Natural killer cell (primary cell): ENCODE measurements around the gene OR9A2. TPM values are rescaled to one million over a fixed set of nuclear protein-coding genes. Genes with fewer than 3 reads are reported as not detected.

Experiments
- ATAC-seq, 3 donors: fragments of 150-1000 bp in 2 of 3; fragments of 200-7000 bp in 1 of 3; cut with Tn5 transposase; 1 replicate in 1 of 3; 2 replicates in 2 of 3; pipeline ENCODE4 v1.10.0; 2021; ENCODE audit warnings: mild to moderate bottlenecking in 2 of 3, moderate library complexity in 2 of 3
- DNase-seq, 2 donors: peaks; one replicate each; pipeline versions ENCODE4 v3.0.0 to v3.0.0-alpha.2; 2013 to 2021; ENCODE audit warnings: mixed read lengths in 1 of 2
- H3K27ac ChIP-seq: one replicate; pipeline ENCODE4 v1.5.1; 2013; ENCODE audit warnings: mild to moderate bottlenecking, low read length
- H3K27me3 ChIP-seq: one replicate; pipeline ENCODE4 v1.6.1; 2013; ENCODE audit warnings: low read length; ENCODE audit not compliant: control insufficient read depth, insufficient read depth
- H3K36me3 ChIP-seq: one replicate; pipeline ENCODE4 v1.6.1; 2013; ENCODE audit warnings: low read length; ENCODE audit not compliant: control insufficient read depth, insufficient read depth
- H3K4me1 ChIP-seq: one replicate; pipeline ENCODE4 v1.6.1; 2013; ENCODE audit warnings: low read length; ENCODE audit not compliant: control insufficient read depth, insufficient read depth
- H3K4me3 ChIP-seq: one replicate; pipeline ENCODE4 v1.5.1; 2013; ENCODE audit warnings: low read length
- H3K9me3 ChIP-seq: one replicate; pipeline ENCODE4 v1.6.1; 2013; ENCODE audit warnings: low read length; ENCODE audit not compliant: control insufficient read depth, insufficient read depth
- H3K27ac Mint-ChIP-seq, 2 donors: one replicate each; pipeline ENCODE4 v1.8.0; 2022; ENCODE audit warnings: mild to moderate bottlenecking in 2 of 2, mixed read lengths in 2 of 2, moderate library complexity in 1 of 2
- H3K27me3 Mint-ChIP-seq, 2 donors: one replicate each; pipeline ENCODE4 v1.8.0; 2022; ENCODE audit warnings: low read depth in 2 of 2, mixed read lengths in 2 of 2
- H3K36me3 Mint-ChIP-seq: one replicate; pipeline ENCODE4 v1.8.0; 2022; ENCODE audit warnings: mixed read lengths
- H3K4me1 Mint-ChIP-seq, 2 donors: one replicate each; pipeline ENCODE4 v1.8.0; 2022; ENCODE audit warnings: mixed read lengths in 2 of 2
- H3K4me3 Mint-ChIP-seq: one replicate; pipeline ENCODE4 v1.8.0; 2022; ENCODE audit warnings: mild to moderate bottlenecking, moderate library complexity, mixed read lengths
- H3K9me3 Mint-ChIP-seq, 2 donors: one replicate each; pipeline ENCODE4 v1.8.0; 2022; ENCODE audit warnings: mixed read lengths in 2 of 2
- CTCF ChIP-seq: fragments of 200-600 bp; IDR thresholded peaks from one replicate; pipeline ENCODE4 v1.8.0; 2022; ENCODE audit warnings: antibody characterized with exemption
- WGBS: methylation state at CpG from one replicate; pipeline ENCODE4 v1.1.7; 2013; ENCODE audit warnings: missing lambda C conversion rate; ENCODE audit not compliant: insufficient coverage; 5-methylcytosine and 5-hydroxymethylcytosine counted together
- intact Hi-C: fragments of 100-400 bp; cut with micrococcal nuclease; formaldehyde crosslinking; loops from one replicate; pipeline ENCODE4 v1.14.2; 2022
- total RNA-seq, 4 donors: library from RNA; stranded (reverse); fragments of 120-200 nt in 1 of 4; gene quantifications; one replicate each; pipeline versions ENCODE4 v1.2.3 to v1.2.4, GENCODE V29; 2013 to 2022

The OR9A2 gene
- total RNA-seq, 3 donors from 2014 or later (not counting 1 experiment from before 2014, with no cell fraction given) = not detected

GRCh38 chr7:143042790-143043271, 15.9 kb upstream of the OR9A2 start:
- Mint-ChIP-seq H3K4me1 (no peaks in the 10 kb centered on the region), H3K4me3 (no peak overlapping the region), H3K27ac (no peak overlapping the region), H3K36me3 (no peaks in the 10 kb centered on the region), H3K9me3 (no peaks in the 10 kb centered on the region), H3K27me3 (peaks cover 11 to 22% of the 10 kb centered on the region in 2 donors)
- Histone ChIP-seq H3K27ac (no peak overlapping the region), H3K4me1 (no peaks in the 10 kb centered on the region), H3K36me3 (no peaks in the 10 kb centered on the region), H3K27me3 (no peaks in the 10 kb centered on the region), H3K9me3 (no peaks in the 10 kb centered on the region), H3K4me3 (no peak overlapping the region)
- intact Hi-C loops = no loop called here
- TF ChIP-seq CTCF = no peak
- WGBS = 68% methylated on average over 6 of the region's 6 CpGs
- no peak for DNase-seq
- ATAC-seq = no peak

GRCh38 chr7:143042159-143042789, 15.3 kb upstream of the OR9A2 start:
- DNase-seq (no peak), ATAC-seq (no peak)
- TF ChIP-seq CTCF = no peak
- Histone ChIP-seq H3K27ac (no peak overlapping the region), H3K4me1 (no peaks in the 10 kb centered on the region), H3K36me3 (no peaks in the 10 kb centered on the region), H3K9me3 (no peaks in the 10 kb centered on the region), H3K27me3 (no peaks in the 10 kb centered on the region), H3K4me3 (no peak overlapping the region)
- Mint-ChIP-seq H3K4me3 (no peak overlapping the region), H3K36me3 (no peaks in the 10 kb centered on the region), H3K4me1 (no peaks in the 10 kb centered on the region), H3K27me3 (peaks cover 11 to 22% of the 10 kb centered on the region in 2 donors), H3K27ac (no peak overlapping the region), H3K9me3 (no peaks in the 10 kb centered on the region)
- WGBS = 89% methylated on average over 3 of the region's 3 CpGs
- intact Hi-C loops = no loop called here

GRCh38 chr7:143041346-143041745, 14.4 kb upstream of the OR9A2 start:
- H3K27me3 ChIP-seq = no peaks in the 10 kb centered on the region
- H3K9me3 ChIP-seq = no peaks in the 10 kb centered on the region
- Mint-ChIP-seq H3K27me3 (peaks cover 12 to 15% of the 10 kb centered on the region in 2 donors), H3K9me3 (no peaks in the 10 kb centered on the region), H3K4me1 (no peaks in the 10 kb centered on the region), H3K36me3 (no peaks in the 10 kb centered on the region), H3K27ac (no peak overlapping the region), H3K4me3 (no peak overlapping the region)
- no peak for TF ChIP-seq CTCF
- intact Hi-C loops = no loop called here
- H3K36me3 ChIP-seq = no peaks in the 10 kb centered on the region
- no peaks in the 10 kb centered on the region for H3K4me1 ChIP-seq
- no peak for ATAC-seq
- no peak overlapping the region for H3K4me3 ChIP-seq
- 89% methylated on average over 6 of the region's 6 CpGs for WGBS
- no peak for DNase-seq
- H3K27ac ChIP-seq = no peak overlapping the region

- H3K4me3 ChIP-seq = no peak overlapping the region
- Mint-ChIP-seq H3K4me1 (no peaks in the 10 kb centered on the region), H3K36me3 (no peaks in the 10 kb centered on the region), H3K27ac (no peak overlapping the region), H3K4me3 (no peak overlapping the region), H3K9me3 (no peaks in the 10 kb centered on the region), H3K27me3 (peaks cover 6 to 15% of the 10 kb centered on the region in 2 donors)
- no peak for TF ChIP-seq CTCF
- no peaks in the 10 kb centered on the region for H3K36me3 ChIP-seq
- no peaks in the 10 kb centered on the region for H3K9me3 ChIP-seq
- DNase-seq = no peak
- intact Hi-C loops = no loop called here
- no peaks in the 10 kb centered on the region for H3K27me3 ChIP-seq
- ATAC-seq = no peak
- no peak overlapping the region for H3K27ac ChIP-seq
- 95% methylated on average over 3 of the region's 3 CpGs for WGBS
- no peaks in the 10 kb centered on the region for H3K4me1 ChIP-seq
These were observed 13.3 kb upstream of the OR9A2 start for GRCh38 chr7:143040209-143040715.
